Endothelial cell (in vitro differentiated cells): ENCODE measurements around the gene MED13L. TPM values are rescaled to one million over a fixed set of nuclear protein-coding genes. Genes with fewer than 3 reads are reported as not detected.
"Not testable (repeated sequence)": the region's sequence is repeated elsewhere in the genome, so short reads cannot be mapped to it uniquely, and the experiment has no call there.

Source experiments
- DNase-seq: peaks from one replicate; pipeline ENCODE4 v3.0.0; 2021; ENCODE audit warnings: low spot score
- H3K27ac Mint-ChIP-seq: one replicate; pipeline ENCODE4 v1.8.0; 2021; ENCODE audit warnings: mixed read lengths, inconsistent platforms; ENCODE audit not compliant: unreplicated experiment
- H3K27me3 Mint-ChIP-seq: one replicate; pipeline ENCODE4 v1.8.0; 2021; ENCODE audit warnings: mild to moderate bottlenecking, moderate library complexity, mixed read lengths, inconsistent platforms; ENCODE audit not compliant: unreplicated experiment
- H3K36me3 Mint-ChIP-seq: one replicate; pipeline ENCODE4 v1.8.0; 2021; ENCODE audit warnings: mild to moderate bottlenecking, low read depth, mixed read lengths, inconsistent platforms; ENCODE audit not compliant: unreplicated experiment
- H3K4me1 Mint-ChIP-seq: one replicate; pipeline ENCODE4 v1.8.0; 2021; ENCODE audit warnings: mild to moderate bottlenecking, mixed read lengths, inconsistent platforms; ENCODE audit not compliant: unreplicated experiment
- H3K4me3 Mint-ChIP-seq: one replicate; pipeline ENCODE4 v1.8.0; 2021; ENCODE audit warnings: mild to moderate bottlenecking, mixed read lengths, inconsistent platforms; ENCODE audit not compliant: unreplicated experiment
- H3K9me3 Mint-ChIP-seq: one replicate; pipeline ENCODE4 v1.8.0; 2021; ENCODE audit warnings: mixed read lengths, inconsistent platforms; ENCODE audit not compliant: unreplicated experiment
- CTCF ChIP-seq: fragments of 200-600 bp; sonication (generic); IDR thresholded peaks from one replicate; pipeline ENCODE4 v1.5.0; 2021; ENCODE audit warnings: antibody characterized with exemption; ENCODE audit not compliant: unreplicated experiment
- total RNA-seq: library from RNA; stranded (reverse); fragmentation: NEBNext Ultra II Directional; extraction: Animal tissue kit (Norgen Biotek cat#: 25700); gene quantifications from one replicate; pipeline ENCODE4 v1.2.1, GENCODE V29; 2021; ENCODE audit not compliant: unreplicated experiment

MED13L gene
- total RNA-seq, 1 donor from 2014 or later, result 97.0 TPM

GRCh38 chr12:116039081-116039480 lies 238.4 kb downstream of the MED13L start:
- DNase-seq, result no peak
- peaks cover 5% of the 10 kb centered on the region for H3K27me3 Mint-ChIP-seq
- TF ChIP-seq CTCF, result no peak
- H3K27ac Mint-ChIP-seq, result no peak overlapping the region
- no peaks in the 10 kb centered on the region for H3K36me3 Mint-ChIP-seq
- peaks cover 4% of the 10 kb centered on the region for H3K4me1 Mint-ChIP-seq
- H3K4me3 Mint-ChIP-seq, result no peak overlapping the region
- no peaks in the 10 kb centered on the region for H3K9me3 Mint-ChIP-seq

GRCh38 chr12:116037941-116038837 lies 239.3 kb downstream of the MED13L start:
- TF ChIP-seq CTCF, result no peak
- Mint-ChIP-seq H3K9me3 (no peaks in the 10 kb centered on the region), H3K4me1 (peaks cover 9% of the 10 kb centered on the region), H3K27me3 (peaks cover 5% of the 10 kb centered on the region), H3K27ac (no peak overlapping the region), H3K36me3 (no peaks in the 10 kb centered on the region), H3K4me3 (no peak overlapping the region)
- DNase-seq, result no peak

GRCh38 chr12:116033765-116034164 lies 243.7 kb downstream of the MED13L start:
- Mint-ChIP-seq H3K9me3 (no peaks in the 10 kb centered on the region), H3K36me3 (peaks cover 4% of the 10 kb centered on the region), H3K4me3 (no peak overlapping the region), H3K4me1 (peaks cover 21% of the 10 kb centered on the region), H3K27ac (peak overlapping the region; percentile 33), H3K27me3 (peaks cover 2% of the 10 kb centered on the region)
- TF ChIP-seq CTCF, result no peak
- DNase-seq, result no peak

GRCh38 chr12:116031624-116032023 lies 245.9 kb downstream of the MED13L start:
- H3K27me3 Mint-ChIP-seq, DNase-seq, H3K9me3 Mint-ChIP-seq, H3K36me3 Mint-ChIP-seq, H3K4me3 Mint-ChIP-seq, H3K27ac Mint-ChIP-seq: not testable (repeated sequence)
- H3K4me1 Mint-ChIP-seq, result peaks cover 24% of the 10 kb centered on the region

GRCh38 chr12:116028619-116029018 lies 248.9 kb downstream of the MED13L start:
- Mint-ChIP-seq H3K4me3 (no peak overlapping the region), H3K9me3 (no peaks in the 10 kb centered on the region), H3K27me3 (no peaks in the 10 kb centered on the region), H3K27ac (no peak overlapping the region), H3K4me1 (peaks cover 16% of the 10 kb centered on the region), H3K36me3 (peaks cover 4% of the 10 kb centered on the region)
- DNase-seq, result no peak
- TF ChIP-seq CTCF, result no peak
